ENCODE data around the gene PRKCG.

PRKCG gene

DNA sequence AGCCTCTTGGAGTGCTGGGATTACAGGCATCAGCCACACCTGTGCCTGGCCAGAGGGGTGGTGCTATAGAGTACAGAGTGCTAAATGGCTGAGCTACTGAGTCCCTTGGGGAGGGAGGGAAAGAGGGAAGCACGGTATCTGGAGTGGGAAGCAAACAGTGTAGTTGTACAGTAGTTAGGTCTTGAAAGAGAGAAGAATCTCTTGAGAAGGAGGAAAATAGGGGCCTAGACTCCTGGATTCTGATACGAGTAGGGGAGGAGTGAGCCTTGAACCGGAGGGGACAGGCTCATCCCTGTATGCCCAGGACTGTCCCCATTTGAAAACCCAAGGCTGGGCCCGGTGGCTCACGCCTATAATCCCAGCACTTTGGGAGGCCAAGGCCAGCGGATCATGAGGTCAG, 9.2 kb upstream of the PRKCG start:
- no peak for DNase-seq (ENCODE audit: low spot score)

DNA sequence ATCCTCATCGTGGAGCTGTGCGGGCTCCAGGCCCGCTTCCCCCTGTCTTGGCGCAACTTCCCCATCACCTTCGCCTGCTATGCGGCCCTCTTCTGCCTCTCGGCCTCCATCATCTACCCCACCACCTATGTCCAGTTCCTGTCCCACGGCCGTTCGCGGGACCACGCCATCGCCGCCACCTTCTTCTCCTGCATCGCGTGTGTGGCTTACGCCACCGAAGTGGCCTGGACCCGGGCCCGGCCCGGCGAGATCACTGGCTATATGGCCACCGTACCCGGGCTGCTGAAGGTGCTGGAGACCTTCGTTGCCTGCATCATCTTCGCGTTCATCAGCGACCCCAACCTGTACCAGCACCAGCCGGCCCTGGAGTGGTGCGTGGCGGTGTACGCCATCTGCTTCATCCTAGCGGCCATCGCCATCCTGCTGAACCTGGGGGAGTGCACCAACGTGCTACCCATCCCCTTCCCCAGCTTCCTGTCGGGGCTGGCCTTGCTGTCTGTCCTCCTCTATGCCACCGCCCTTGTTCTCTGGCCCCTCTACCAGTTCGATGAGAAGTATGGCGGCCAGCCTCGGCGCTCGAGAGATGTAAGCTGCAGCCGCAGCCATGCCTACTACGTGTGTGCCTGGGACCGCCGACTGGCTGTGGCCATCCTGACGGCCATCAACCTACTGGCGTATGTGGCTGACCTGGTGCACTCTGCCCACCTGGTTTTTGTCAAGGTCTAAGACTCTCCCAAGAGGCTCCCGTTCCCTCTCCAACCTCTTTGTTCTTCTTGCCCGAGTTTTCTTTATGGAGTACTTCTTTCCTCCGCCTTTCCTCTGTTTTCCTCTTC, 8.0 kb upstream of the PRKCG start:
- DNase-seq (ENCODE audit: low spot score) = no peak

DNA sequence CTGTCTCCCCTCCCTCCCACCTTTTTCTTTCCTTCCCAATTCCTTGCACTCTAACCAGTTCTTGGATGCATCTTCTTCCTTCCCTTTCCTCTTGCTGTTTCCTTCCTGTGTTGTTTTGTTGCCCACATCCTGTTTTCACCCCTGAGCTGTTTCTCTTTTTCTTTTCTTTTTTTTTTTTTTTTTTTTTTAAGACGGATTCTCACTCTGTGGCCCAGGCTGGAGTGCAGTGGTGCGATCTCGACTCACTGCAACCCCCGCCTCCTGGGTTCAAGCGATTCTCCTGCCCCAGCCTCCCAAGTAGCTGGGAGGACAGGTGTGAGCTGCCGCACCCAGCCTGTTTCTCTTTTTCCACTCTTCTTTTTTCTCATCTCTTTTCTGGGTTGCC, 7.4 kb upstream of the PRKCG start:
- DNase-seq (ENCODE audit: low spot score) = peak; percentile 7

DNA sequence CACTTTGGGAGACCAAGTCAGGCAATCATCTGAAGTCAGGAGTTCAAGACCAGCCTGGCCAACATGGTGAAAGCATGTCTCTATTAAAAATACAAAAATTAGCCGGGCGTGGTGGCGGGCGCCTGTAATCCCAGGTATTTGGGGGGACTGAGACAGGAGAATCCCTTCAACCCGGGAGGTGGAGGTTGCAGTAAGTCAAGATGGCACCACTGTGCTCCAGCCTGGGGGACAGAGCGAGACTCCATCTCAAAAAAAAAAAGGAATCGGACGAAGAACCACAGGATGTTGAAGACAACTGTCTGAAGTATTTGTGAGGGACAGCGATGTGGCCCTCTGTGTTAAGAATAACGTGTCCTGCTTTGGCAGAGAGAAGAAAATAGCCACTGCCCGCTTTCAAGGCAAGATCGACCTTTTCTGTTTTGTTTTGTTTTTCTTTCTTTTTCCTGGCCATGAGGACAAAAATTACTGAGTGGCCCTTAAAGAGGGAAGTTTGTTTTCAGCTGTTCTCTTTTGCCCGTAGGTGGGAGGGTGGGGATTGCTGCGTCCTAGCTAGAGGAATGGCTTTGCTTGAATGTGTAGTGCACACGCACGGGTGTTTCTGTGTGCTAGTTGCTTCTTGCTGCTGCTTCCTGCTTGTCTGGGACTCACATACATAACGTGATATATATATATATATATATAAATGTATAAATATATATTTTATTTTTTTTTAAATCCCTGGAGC, 6.2 kb upstream of the PRKCG start:
- no peak for DNase-seq (ENCODE audit: low spot score)

DNA sequence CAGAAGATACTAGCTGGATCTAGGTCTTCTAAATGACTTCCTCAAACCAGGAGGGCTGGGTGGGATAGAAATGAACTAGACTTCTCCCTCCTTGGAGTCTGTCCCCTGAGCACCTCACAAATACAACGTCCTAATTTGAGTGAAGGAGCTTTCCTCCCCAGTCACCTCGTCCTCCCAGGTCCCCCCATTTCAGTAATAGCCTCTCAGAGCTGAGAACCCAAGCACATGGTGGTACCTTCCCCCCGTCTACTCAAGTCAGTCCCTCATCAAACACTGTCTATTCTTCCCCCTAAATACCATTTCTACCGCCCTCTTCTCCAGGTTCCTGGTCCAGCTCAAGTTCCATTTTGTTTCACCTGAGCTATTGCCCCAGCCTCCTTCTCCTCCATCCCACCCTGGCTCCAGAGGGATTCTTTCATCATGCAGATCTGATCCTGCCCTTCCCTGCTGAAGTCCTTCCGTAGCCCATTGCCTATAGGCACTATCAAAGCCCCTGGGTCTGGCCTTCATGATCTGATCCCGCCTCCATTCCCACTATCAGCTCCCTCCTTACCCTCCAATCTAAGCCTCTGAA, 5.3 kb upstream of the PRKCG start:
- DNase-seq (ENCODE audit: low spot score) = no peak

DNA sequence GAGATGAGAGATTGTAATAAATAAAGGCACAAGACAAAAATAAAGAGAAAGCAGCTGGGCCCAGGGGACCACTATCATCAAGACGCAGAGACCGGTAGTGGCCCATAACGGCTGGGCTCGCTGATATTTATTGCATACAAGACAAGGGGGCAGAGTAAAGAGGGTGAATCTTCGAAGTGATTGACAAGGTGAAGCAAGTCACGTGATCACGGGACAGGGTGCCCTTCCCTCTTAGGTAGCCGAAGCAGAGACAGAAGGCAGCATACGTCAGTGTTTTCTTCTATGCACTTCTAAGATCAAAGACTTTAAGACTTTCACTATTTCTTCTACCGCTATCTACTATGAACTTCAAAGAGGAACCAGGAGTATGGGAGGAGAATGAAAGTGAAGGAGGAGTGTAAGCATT, 4.6 kb upstream of the PRKCG start:
- peak; percentile 65 for DNase-seq (ENCODE audit: low spot score)

DNA sequence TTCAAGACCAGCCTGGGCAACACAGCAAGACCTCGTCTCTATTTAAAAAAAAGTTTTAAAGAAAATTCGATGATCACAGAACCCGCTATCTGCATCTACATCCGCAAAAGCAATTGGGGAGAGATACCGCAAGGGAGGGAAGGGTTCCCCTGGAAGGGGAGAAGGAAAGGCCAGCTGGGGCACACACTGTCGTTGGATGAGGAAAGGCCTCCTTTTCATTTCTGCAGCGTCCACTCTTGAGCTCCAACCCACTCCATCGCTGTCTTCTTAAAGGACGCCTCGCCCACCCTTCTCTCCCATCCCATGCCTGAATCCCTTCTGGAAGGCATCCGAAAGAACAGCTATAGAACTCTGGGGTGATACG, 3.2 kb upstream of the PRKCG start:
- DNase-seq (ENCODE audit: low spot score) = peak; percentile 9

DNA sequence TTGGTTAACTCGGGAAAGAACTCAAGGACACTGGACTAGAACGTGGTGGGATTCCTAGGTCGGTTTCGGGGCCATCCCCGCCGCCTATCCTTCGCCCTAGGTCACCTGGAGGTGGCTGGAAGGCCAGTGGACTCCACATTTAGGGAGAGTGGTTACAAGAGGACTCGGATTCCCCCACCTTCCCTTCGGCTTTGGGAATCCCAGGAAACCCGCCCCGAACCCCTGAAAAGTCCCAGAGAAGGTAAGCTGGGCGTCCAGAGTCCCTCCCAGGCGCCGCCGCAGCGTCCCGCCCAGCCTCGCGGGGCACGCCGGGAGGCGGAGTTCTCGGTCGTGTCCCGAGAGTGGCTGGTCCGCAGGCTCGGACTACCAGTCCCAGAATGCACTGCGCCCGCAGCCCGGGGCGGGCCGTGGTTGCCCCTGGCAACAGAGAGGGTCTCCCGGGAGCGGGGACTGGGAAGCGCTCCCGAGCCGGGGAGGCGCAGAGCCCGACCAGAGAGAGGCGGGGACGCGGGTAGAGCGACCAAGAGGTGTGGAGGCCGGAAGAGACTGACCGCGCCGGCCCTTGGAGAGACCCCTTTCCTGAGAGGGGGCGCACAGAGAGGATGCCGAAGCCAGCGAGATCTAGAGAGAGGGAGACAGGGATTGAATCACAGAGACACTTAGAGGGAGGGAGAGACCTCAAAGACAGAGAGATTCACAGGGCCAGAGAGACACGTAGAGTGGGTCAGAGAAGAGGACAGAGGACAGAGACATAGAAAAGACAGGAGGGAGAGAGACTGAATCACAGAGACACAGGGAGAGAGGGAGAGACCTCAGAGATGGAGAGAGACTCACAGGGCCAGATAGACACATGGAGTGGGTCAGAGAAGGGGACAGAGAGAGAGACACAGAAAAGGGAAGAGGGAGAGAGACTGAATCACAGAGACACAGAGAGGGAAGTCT, 2.6 kb upstream of the PRKCG start:
- peak; percentile 82 for DNase-seq (ENCODE audit: low spot score)

DNA sequence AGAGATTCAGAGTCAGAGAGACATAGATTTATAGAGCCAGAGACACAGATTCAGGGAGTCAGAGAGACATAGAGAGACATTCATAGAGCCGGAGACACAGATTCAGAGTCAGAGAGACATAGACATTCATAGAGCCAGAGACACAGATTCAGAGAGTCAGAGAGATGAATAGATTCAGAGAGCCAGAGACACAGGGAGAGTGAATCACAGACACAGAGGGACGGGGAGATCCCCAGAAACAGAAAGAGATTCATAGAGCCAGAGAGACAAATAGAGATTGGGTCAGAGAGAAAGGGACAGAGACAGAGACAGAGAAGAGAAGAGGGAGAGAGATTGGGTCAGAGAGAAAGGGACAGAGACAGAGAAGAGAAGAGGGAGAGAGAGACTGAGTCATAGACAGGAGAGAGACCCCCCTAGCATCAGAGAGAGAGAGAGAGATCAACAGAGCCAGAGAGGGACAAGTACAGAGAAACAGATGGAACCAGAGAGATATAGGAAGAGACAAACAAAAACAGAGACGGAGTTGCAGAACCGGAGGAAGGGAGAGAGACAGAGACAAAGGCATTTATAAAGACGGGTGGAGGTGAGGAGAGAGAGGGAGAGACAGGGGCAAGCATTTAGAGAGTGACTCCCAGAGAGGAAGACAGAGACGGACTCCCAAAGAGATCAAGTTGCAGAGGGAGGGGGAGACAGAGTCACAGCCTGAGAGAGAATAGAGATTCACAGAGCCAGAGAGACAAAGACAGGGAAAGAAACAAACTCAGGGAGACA, 1.1 kb upstream of the PRKCG start:
- DNase-seq (ENCODE audit: low spot score) = no peak

DNA sequence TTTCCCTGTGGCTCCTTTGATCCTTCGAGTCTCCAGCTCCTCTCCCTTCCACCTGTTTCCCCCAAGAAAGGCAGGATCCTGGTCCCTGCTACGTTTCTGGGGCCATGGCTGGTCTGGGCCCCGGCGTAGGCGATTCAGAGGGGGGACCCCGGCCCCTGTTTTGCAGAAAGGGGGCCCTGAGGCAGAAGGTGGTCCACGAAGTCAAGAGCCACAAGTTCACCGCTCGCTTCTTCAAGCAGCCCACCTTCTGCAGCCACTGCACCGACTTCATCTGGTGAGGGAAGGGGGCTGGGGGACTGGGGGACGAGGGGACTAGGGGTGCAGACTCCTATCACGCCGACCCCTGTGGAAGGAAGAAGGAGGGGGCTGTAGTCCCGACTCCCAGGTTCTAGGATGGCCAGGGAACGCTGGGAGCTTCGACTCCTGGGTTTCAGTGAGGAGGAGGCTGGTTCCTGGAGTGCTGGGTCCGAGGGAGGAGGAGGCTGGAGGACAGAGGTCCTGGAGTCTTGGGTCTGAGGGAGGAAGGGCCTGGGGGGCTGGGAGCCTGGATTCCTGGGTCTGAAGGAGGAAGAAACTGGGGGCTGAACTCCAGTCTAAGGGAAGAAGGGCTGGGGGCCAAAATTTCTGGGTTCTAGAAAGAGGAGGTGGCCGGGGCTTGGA, 524 bp downstream of the PRKCG start:
- DNase-seq (ENCODE audit: low spot score) = no peak

DNA sequence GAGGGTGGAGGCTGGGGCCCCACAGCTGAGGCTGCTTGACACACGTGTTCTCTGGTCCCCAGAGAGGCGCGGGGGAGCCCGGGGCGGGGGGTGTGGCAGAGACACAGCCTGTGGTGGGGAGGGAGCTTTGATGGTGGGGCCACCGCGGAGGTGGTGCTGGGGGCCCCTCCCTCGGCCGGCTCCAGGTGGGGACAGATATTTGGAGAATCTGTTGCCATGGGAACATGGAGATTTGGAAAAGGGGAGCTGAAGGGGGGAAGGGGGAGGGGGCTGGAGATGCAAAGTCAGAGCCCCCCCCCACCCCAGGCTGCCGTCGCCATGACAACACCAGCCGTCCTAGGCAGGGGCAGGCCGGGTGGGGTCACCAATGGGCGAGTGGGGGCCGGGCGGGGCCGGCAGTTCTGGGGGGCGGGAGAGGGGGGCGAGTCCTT, 1.2 kb downstream of the PRKCG start:
- DNase-seq (ENCODE audit: low spot score) = peak; percentile 31

DNA sequence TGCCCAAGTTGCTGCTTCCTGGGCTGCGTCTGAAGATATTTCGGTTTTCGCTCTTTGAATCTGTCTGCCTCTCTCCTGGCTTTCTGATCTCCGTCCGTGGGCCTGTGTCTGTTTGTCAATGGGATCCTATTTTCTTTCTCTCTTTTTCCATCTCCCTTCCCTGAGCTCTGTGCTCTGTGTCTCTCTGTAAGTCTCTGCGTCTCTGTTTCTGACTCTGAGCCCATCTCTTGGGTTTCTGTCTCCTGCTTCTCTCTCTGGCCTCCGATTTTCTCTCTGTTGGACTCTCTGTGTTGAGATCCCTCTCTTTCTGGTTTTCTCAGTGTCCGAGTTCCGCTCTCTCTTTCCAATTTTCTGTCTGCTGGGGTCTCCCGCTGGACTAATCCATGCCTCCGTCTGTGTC, 1.7 kb downstream of the PRKCG start:
- no peak for DNase-seq (ENCODE audit: low spot score)

DNA sequence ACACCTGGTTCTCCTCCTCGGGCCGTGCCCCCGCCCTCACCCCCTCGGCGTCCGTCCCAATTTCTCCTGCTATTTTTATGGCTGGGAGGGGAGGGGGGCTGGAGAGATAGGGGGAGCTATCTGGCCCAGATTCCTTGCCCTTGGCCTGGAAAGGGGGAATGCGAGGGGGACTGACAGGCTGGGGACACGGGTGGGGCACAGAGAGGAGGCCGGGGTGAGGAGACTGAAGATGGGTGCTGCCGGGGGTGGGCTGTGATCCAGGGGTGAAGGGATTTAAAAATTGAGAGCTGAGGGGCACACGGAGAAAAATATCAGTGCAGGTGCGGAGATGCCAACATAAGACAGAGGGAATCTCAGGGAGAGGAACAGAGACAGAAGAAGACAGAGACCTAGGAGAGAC, 2.3 kb downstream of the PRKCG start:
- no peak for DNase-seq (ENCODE audit: low spot score)

DNA sequence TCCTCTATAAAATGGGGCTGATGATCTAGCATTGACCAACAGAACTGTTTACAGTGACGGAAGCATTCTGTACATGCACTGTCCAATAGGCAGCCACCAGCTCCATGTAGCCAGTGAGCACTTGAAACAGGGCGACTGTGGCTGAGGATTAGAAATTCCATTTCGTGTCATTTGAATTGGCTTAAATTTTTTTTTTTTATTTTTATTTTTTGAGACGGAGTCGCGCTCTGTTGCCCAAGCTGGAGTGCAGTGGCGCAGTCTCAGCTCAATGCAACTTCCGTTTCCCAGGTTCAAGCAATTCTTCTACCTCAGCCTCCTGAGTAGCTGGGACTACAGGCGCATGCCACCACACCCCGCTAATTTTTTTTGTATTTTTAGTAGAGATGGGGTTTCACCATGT, 3.0 kb downstream of the PRKCG start:
- DNase-seq (ENCODE audit: low spot score) = no peak

DNA sequence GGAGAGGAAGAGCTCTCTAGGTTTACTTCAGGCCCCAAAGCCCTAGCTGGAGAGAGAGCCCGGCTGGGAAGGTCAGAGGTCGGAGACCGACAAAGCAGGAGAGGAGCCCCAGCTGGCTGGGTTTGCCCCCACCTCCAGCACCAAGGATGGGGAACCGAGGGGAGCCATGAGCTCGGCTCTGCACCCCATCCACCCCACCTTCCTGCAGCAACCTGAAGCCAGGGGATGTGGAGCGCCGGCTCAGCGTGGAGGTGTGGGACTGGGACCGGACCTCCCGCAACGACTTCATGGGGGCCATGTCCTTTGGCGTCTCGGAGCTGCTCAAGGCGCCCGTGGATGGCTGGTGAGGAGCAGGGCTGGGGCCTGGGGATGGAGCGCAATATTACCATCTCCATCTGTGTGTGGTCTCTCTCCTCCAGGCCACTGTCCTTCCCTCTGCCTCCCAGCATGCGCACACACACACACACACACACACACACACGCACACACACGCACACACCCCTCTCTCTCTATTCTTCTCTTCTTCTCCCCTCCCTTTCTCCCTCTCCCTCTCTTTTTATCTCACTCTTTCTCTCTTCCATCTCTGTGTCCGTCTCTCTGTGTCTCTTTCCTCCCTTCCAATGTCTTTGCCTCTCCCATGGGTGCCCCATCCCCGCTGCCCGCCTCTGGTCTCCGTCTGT, 10.4 kb downstream of the PRKCG start:
- DNase-seq (ENCODE audit: low spot score) = no peak

DNA sequence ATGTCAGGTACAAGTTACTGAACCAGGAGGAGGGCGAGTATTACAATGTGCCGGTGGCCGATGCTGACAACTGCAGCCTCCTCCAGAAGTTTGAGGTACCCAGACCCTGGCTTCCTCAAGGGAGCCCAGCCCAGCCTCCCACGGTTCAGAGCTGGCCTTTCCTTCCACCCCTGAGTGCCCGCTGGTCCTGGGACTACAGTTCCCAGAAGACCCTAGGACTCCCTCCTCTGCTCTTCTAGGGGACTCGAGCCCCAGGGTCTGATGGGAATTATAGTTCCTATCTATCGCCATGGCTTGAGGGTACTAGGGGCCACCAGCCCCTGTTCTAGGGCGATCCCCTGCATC, 11.0 kb downstream of the PRKCG start:
- DNase-seq (ENCODE audit: low spot score) = no peak

DNA sequence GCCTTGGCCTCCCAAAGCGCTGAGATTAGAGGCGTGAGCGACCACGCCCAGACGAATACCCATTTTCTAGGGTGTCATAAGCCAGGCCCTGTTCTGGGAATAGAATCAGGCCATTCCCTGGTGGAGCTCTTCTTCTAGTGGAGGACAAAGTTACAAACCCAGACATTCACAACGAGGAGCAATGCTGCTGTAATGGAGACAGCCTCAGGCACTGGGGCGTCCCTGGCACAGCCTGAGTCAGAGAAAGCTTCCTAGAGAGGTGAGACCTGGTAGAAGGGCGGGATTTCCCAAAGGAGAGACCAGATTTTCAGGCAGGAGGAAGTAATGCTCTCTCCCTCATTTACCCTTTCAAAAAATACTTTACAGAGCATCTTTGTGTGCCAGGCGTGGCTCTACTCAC, 12.7 kb downstream of the PRKCG start:
- DNase-seq (ENCODE audit: low spot score) = no peak

DNA sequence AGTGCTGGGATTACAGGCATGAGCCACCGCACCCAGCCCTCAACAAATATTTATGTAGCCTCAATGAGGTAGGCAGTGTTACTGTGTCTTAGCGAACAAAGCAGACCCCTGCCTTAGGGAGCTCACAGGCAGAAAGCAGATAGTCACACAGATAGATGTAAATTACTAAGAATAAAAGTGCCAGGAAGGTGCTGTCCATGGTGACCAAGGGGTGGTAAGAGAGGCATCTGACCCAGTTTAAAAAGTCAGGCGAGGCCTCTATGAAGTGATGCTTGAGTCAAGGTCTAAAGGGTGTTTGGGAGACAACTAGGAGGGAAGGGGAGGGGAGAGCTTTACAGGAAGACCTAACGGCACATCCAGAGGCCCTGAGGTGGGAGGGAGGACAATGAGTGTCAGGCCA, 14.7 kb downstream of the PRKCG start:
- DNase-seq (ENCODE audit: low spot score) = no peak

DNA sequence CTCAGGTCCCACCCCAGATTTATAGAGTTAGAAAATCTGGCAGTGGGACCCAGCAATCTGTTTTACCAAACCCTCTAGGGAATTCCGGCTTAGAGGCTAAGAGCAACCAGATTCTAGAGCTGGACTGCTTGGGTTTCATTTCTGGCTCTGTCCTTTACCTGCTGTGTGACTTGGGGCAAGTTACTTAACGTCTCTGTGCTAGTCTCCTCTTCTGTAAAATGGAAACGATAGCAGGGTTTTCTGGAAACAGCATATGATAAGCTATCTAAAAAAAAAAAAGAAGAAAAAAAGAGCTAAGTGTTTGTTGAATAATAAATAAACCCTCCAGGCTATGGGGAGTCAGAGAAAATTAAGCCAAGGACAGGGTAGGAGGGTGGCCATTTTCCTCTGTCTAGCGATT, 15.5 kb downstream of the PRKCG start:
- DNase-seq (ENCODE audit: low spot score) = no peak

DNA sequence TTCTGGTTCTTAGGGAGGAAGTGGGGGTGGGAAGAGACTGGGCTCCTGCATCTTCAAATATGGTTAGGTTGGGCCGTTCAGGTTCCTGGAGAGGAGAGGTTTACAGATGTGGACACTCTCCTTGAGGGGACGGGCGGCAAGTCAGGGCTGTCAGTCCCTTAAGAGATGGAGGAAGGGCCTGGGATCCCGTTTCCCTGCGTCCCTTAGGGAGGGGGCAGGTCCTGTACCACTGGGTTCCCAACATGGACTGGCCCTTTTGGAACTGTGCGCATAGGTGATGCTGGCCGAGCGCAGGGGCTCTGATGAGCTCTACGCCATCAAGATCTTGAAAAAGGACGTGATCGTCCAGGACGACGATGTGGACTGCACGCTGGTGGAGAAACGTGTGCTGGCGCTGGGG, 16.2 kb downstream of the PRKCG start:
- DNase-seq (ENCODE audit: low spot score) = no peak
